SK-N-SH (cell line): Measurements from ENCODE around the gene MAST4. TPM values are rescaled to one million over a fixed set of nuclear protein-coding genes. Genes with fewer than 3 reads are reported as not detected.

Experiments used
- CTCF ChIA-PET: fragments of 300-600, 350-600 bp; formaldehyde crosslinking; extraction: SDS; loops from one replicate; lab custom pipeline; 2021; lab: Yijun Ruan, JAX
- POLR2A ChIA-PET: fragments of 350-600 bp; sonication (Branson Sonifier 250); formaldehyde crosslinking; extraction: SDS; loops from one replicate; lab custom pipeline; 2020; ENCODE audit warnings: antibody characterized with exemption, inconsistent platforms; lab: Yijun Ruan, JAX
- DNase-seq: peaks from one replicate; pipeline ENCODE4 v3.0.0; 2012
- H2AFZ ChIP-seq: fragments of 200-600 bp; sonication (generic); 2 replicates; pipeline ENCODE4 v1.8.1; 2016; ENCODE audit warnings: antibody characterized with exemption, mild to moderate bottlenecking, low read depth
- H3F3A ChIP-seq: fragments of 200-600 bp; sonication (generic); replicated peaks from 2 replicates; pipeline ENCODE3; 2016; ENCODE audit warnings: antibody characterized with exemption, mild to moderate bottlenecking; ENCODE audit not compliant: insufficient read depth
- H3K27ac ChIP-seq, 2 experiments: fragments of 200-500 bp in 1 of 2; fragments of 200-600 bp in 1 of 2; sonication (Bioruptor generic) in 1 of 2; sonication (generic), shearing (Covaris generic) in 1 of 2; 2 replicates each; pipeline versions ENCODE4 v1.5.1 to v1.6.1; 2014 to 2016; ENCODE audit warnings: low read depth in 2 of 2, inconsistent platforms in 1 of 2, low read length in 1 of 2, mild to moderate bottlenecking in 1 of 2, mixed read lengths in 1 of 2
- H3K27me3 ChIP-seq: fragments of 200-600 bp; sonication (generic), shearing (Covaris generic); 2 replicates; pipeline ENCODE4 v1.6.1; 2016; ENCODE audit warnings: mixed run types; ENCODE audit not compliant: insufficient read depth
- H3K36me3 ChIP-seq, 2 experiments: fragments of 200-500 bp in 1 of 2; fragments of 200-600 bp in 1 of 2; sonication (Bioruptor generic) in 1 of 2; sonication (generic) in 1 of 2; replicated peaks in 1 of 2; 2 replicates each; pipeline versions ENCODE3 to v1.5.1; 2014 to 2016; ENCODE audit warnings: low read length in 1 of 2, mild to moderate bottlenecking in 1 of 2; ENCODE audit not compliant: insufficient read depth in 2 of 2, control insufficient read depth in 1 of 2
- H3K4me1 ChIP-seq, 2 experiments: fragments of 200-500 bp in 1 of 2; fragments of 200-600 bp in 1 of 2; sonication (Bioruptor generic) in 1 of 2; sonication (generic), shearing (Covaris generic) in 1 of 2; 2 replicates each; pipeline versions ENCODE4 v1.5.1 to v1.6.1; 2014 to 2016; ENCODE audit warnings: low read depth in 1 of 2, low read length in 1 of 2, mixed run types in 1 of 2; ENCODE audit not compliant: insufficient read depth in 2 of 2, control insufficient read depth in 1 of 2
- H3K4me2 ChIP-seq: fragments of 200-600 bp; sonication (generic), shearing (Covaris generic); 2 replicates; pipeline ENCODE4 v1.6.1; 2017; ENCODE audit warnings: mixed run types
- H3K4me3 ChIP-seq, 2 experiments: fragments of 200-500 bp in 1 of 2; fragments of 200-600 bp in 1 of 2; sonication (Bioruptor generic) in 1 of 2; sonication (generic), shearing (Covaris generic) in 1 of 2; 2 replicates each; pipeline versions ENCODE4 v1.5.1 to v1.8.1; 2014 to 2016; ENCODE audit warnings: low read depth in 2 of 2, inconsistent platforms in 1 of 2, low read length in 1 of 2, mild to moderate bottlenecking in 1 of 2, mixed read lengths in 1 of 2, moderate library complexity in 1 of 2
- H3K79me2 ChIP-seq: fragments of 200-600 bp; sonication (generic); 2 replicates; pipeline ENCODE4 v1.8.1; 2017; ENCODE audit warnings: mild to moderate bottlenecking; ENCODE audit not compliant: insufficient read depth
- H3K9ac ChIP-seq: fragments of 200-600 bp; sonication (generic); 2 replicates; pipeline ENCODE4 v1.6.1; 2017; ENCODE audit warnings: mixed run types
- H3K9me2 ChIP-seq: fragments of 200-600 bp; sonication (generic); 2 replicates; pipeline ENCODE4 v1.6.1; 2017; ENCODE audit warnings: mixed run types
- H3K9me3 ChIP-seq: fragments of 200-600 bp; sonication (generic); 2 replicates; pipeline ENCODE4 v1.6.1; 2017; ENCODE audit warnings: mixed run types, mild to moderate bottlenecking, moderate library complexity
- H4K20me1 ChIP-seq: fragments of 200-600 bp; sonication (generic); 2 replicates; pipeline ENCODE4 v1.6.1; 2017; ENCODE audit warnings: mild to moderate bottlenecking, mixed run types; ENCODE audit not compliant: insufficient read depth
- CHD2 ChIP-seq: fragments of 150-350 bp; IDR thresholded peaks from 2 replicates; pipeline ENCODE4 v1.6.1; 2018; ENCODE audit warnings: low read length; ENCODE audit not compliant: partially characterized antibody
- CTCF ChIP-seq: fragments of 200-600 bp; sonication (generic); IDR thresholded peaks from 2 replicates; pipeline ENCODE4 v1.6.1; 2017; ENCODE audit warnings: antibody characterized with exemption, mild to moderate bottlenecking, moderate library complexity
- EP300 ChIP-seq, 2 experiments: IDR thresholded peaks; 2 replicates each; pipeline versions ENCODE4 v1.4.0 to v1.6.1; 2012; ENCODE audit warnings: borderline replicate concordance in 1 of 2, low read depth in 1 of 2, low read length in 1 of 2
- FOXM1 ChIP-seq: IDR thresholded peaks from 2 replicates; pipeline ENCODE4 v1.4.0; 2012; ENCODE audit warnings: low read depth, mild to moderate bottlenecking
- MAX ChIP-seq: IDR thresholded peaks from 2 replicates; pipeline ENCODE4 v1.4.0; 2012; ENCODE audit warnings: low read depth
- MXI1 ChIP-seq: IDR thresholded peaks from 2 replicates; pipeline ENCODE4 v1.6.1; 2012; ENCODE audit warnings: mild to moderate bottlenecking, low read depth, low read length, improper control_type of control experiment
- RAD21 ChIP-seq: IDR thresholded peaks from 2 replicates; pipeline ENCODE4 v1.6.1; 2012; ENCODE audit warnings: mild to moderate bottlenecking, low read length
- REST ChIP-seq: IDR thresholded peaks from 2 replicates; pipeline ENCODE4 v1.6.1; 2012; ENCODE audit warnings: mild to moderate bottlenecking, low read depth, low read length, moderate library complexity
- SMC3 ChIP-seq: IDR thresholded peaks from 2 replicates; pipeline ENCODE4 v1.6.1; 2012; ENCODE audit warnings: low read depth, low read length, improper control_type of control experiment
- TEAD4 ChIP-seq: IDR thresholded peaks from 2 replicates; pipeline ENCODE4 v1.4.0; 2012; ENCODE audit warnings: mild to moderate bottlenecking, borderline replicate concordance; ENCODE audit not compliant: insufficient read depth
- YY1 ChIP-seq: IDR thresholded peaks from 2 replicates; pipeline ENCODE4 v1.4.0; 2012; ENCODE audit warnings: low read depth, mild to moderate bottlenecking
- whole genome bisulfite sequencing: methylation state at CpG from one replicate; pipeline ENCODE4 v1.1.6; 2017; ENCODE audit warnings: low lambda C conversion rate; 5-methylcytosine and 5-hydroxymethylcytosine counted together
- polyA plus RNA-seq, 3 experiments: library from polyadenylated mRNA; depleted of rRNA; stranded (reverse); fragments of >200 nt; gene quantifications; 2 replicates each; pipeline ENCODE4 v1.2.3, GENCODE V29; 2012

MAST4 gene
- polyA plus RNA-seq, 1 of the 3 experiments (the other 2 are of a cell fraction) = 2.2 TPM

GRCh38 chr5:66987540-66987939, 391.3 kb downstream of the MAST4 start:
- ChIA-PET CTCF (interaction anchor here (0.6 to 5.4 kb wide), 41 partner anchors 8 to 227 kb away, joined by 3 to 52 read pairs (median 4); no protein-coding TSS in a partner anchor), POLR2A (no interaction called here)
- Histone ChIP-seq H3K9me3 (no peaks in the 10 kb centered on the region), H3K79me2 (no peaks in the 10 kb centered on the region), H3K9ac (no peak overlapping the region), H3F3A (no peaks in the 10 kb centered on the region), H3K9me2 (no peaks in the 10 kb centered on the region), H3K4me1 (no peaks in the 10 kb centered on the region; a peak in 2 of 4 replicates), H2AFZ (no peak overlapping the region), H3K36me3 (no peaks in the 10 kb centered on the region), H4K20me1 (no peaks in the 10 kb centered on the region), H3K4me2 (no peak overlapping the region), H3K27me3 (no peaks in the 10 kb centered on the region), H3K27ac (no peak overlapping the region), H3K4me3 (no peak overlapping the region; a peak in 1 of 4 replicates)
- WGBS = 77% methylated on average over 3 of the region's 3 CpGs
- no peak for DNase-seq
- TF ChIP-seq EP300 (IDR thresholded peaks at IDR 0.05; ENCODE audit: borderline replicate concordance in 1 of 2, low read depth in 1 of 2, low read length in 1 of 2) = no peak
- no peak for TF ChIP-seq YY1
- TF ChIP-seq FOXM1 = no peak
- TF ChIP-seq REST = no peak
- no peak for TF ChIP-seq TEAD4
- no peak for TF ChIP-seq CHD2

GRCh38 chr5:66987949-66988838, 392.0 kb downstream of the MAST4 start:
- no peaks in the 10 kb centered on the region; a peak in 2 of 4 replicates for H3K4me1 ChIP-seq
- peak; percentile 39 for DNase-seq
- no peaks in the 10 kb centered on the region for H3F3A ChIP-seq
- H4K20me1 ChIP-seq = no peaks in the 10 kb centered on the region
- H3K27me3 ChIP-seq = no peaks in the 10 kb centered on the region
- no peaks in the 10 kb centered on the region for H3K79me2 ChIP-seq
- TF ChIP-seq RAD21 = peak; percentile 74
- TF ChIP-seq MXI1 = 0 out of 2 replicates have a peak, but pooled peaks have one; percentile 41
- TF ChIP-seq CHD2 = no peak
- peak; percentile 71 for TF ChIP-seq SMC3
- TF ChIP-seq CTCF = peak; percentile 86
- 0 out of 2 replicates have a peak, but pooled peaks have one; percentile 19 for TF ChIP-seq MAX
- H3K9me3 ChIP-seq = no peaks in the 10 kb centered on the region
- no peak overlapping the region; a peak in 1 of 4 replicates for H3K4me3 ChIP-seq
- H3K27ac ChIP-seq = no peak overlapping the region
- no peak overlapping the region for H3K9ac ChIP-seq
- CTCF ChIA-PET = interaction anchor here (0.6 to 5.4 kb wide), 52 partner anchors 8 to 226 kb away, joined by 3 to 52 read pairs (median 4); no protein-coding TSS in a partner anchor
- no peaks in the 10 kb centered on the region for H3K36me3 ChIP-seq
- H3K9me2 ChIP-seq = no peaks in the 10 kb centered on the region
- no peak overlapping the region for H2AFZ ChIP-seq
- whole genome bisulfite sequencing = 54% methylated on average over 3 of the region's 3 CpGs
- H3K4me2 ChIP-seq = no peak overlapping the region
- POLR2A ChIA-PET = no interaction called here
